Body of pancreas (tissue), 4 donors: ENCODE measurements around the gene ZFAND3.

ENCODE experiments used
- POLR2A ChIP-seq, 3 donors: fragments of 450-650 bp; IDR thresholded peaks; one replicate each; pipeline ENCODE4 v1.6.1; 2016; ENCODE audit warnings: antibody characterized with exemption in 3 of 3, mild to moderate bottlenecking in 2 of 3
- TF ChIP-seq, protein P1 (sequence below), 7 experiments: fragments of 450-650 bp in 4 of 7; fragments of 200-600 bp in 3 of 7; sonication (generic) in 3 of 7; IDR thresholded peaks; one replicate each; pipeline ENCODE4 v1.5.1; 2016 to 2019; ENCODE audit warnings: antibody characterized with exemption in 7 of 7

DNA sequence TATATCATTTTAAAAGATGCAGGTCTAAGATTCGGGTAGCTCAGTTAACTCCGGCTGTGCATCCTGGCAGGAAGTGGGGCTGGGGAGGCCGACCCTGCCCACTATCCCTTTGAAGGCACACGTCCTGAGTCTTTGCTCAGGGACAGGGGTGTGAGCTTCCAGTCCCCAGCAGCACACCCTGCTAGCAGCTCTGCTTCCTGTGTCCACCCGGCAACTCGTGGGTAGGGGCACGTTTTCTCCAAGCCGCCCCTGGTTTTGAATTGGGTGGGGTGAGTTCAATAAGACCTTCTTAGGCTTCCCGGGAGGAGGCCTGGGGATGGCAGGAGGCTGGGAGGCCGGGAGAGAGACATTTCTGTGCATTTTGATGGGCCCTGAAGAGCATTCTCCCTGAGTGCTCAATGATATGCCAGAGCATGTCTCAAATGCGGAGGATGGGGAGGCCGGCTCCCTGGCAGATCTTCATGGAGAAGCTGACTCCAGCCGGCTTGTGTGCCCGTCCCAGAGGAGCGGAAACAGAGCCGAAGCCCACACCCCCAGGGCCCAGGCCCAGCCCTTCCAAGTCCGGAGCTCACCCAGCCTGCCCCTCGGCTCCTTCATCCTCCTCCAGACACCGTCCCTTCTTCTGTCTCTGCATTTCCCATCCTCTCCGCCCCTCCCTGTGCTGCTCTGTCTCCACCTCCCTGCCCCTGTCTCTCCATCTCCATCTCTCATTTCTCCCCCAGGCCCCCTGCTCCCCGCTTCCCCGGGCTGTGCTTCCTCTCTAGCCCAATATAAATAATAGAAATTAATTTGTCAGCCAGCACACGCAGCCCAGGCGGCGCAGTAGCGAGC is 36.3 kb upstream of the ZFAND3 start:
- TF ChIP-seq, protein P1, sequence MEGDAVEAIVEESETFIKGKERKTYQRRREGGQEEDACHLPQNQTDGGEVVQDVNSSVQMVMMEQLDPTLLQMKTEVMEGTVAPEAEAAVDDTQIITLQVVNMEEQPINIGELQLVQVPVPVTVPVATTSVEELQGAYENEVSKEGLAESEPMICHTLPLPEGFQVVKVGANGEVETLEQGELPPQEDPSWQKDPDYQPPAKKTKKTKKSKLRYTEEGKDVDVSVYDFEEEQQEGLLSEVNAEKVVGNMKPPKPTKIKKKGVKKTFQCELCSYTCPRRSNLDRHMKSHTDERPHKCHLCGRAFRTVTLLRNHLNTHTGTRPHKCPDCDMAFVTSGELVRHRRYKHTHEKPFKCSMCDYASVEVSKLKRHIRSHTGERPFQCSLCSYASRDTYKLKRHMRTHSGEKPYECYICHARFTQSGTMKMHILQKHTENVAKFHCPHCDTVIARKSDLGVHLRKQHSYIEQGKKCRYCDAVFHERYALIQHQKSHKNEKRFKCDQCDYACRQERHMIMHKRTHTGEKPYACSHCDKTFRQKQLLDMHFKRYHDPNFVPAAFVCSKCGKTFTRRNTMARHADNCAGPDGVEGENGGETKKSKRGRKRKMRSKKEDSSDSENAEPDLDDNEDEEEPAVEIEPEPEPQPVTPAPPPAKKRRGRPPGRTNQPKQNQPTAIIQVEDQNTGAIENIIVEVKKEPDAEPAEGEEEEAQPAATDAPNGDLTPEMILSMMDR (IDR thresholded peaks at IDR 0.05): no peak
- no peak for TF ChIP-seq POLR2A (IDR thresholded peaks at IDR 0.05)
